HG03558 (cell line): ENCODE results near the gene PPP2R2C.

Experiments
- ATAC-seq: cut with Tn5 transposase; IDR thresholded peaks from one replicate; pipeline ENCODE4 v1.9.1; 2021; ENCODE audit warnings: moderate number of reproducible peaks; ENCODE audit not compliant: unreplicated experiment; ENCODE audit errors: extremely low read depth

PPP2R2C gene

GRCh38 chr4:6472387-6473263, at the start of gene PPP2R2C:
Gene PPP2R2C (minus strand): TSS chr4:6472614. CDS start chr4:6472229, 385 bp downstream.
- no peak for ATAC-seq

- no peak for ATAC-seq
Measured at GRCh38 chr4:6520978-6521377, 48.6 kb upstream of the PPP2R2C start.

GRCh38 chr4:6520051-6520636, 47.7 kb upstream of the PPP2R2C start:
- no peak for ATAC-seq

GRCh38 chr4:6517171-6517570, 44.8 kb upstream of the PPP2R2C start:
- no peak for ATAC-seq

- ATAC-seq = no peak
Measured at GRCh38 chr4:6516762-6517161, 44.3 kb upstream of the PPP2R2C start.

GRCh38 chr4:6516281-6516680, 43.9 kb upstream of the PPP2R2C start:
- no peak for ATAC-seq

- no peak for ATAC-seq
Measured at GRCh38 chr4:6513678-6514077, 41.3 kb upstream of the PPP2R2C start.

GRCh38 chr4:6509587-6509986, 37.2 kb upstream of the PPP2R2C start:
- no peak for ATAC-seq

GRCh38 chr4:6507345-6507744, 34.9 kb upstream of the PPP2R2C start:
- ATAC-seq = no peak

GRCh38 chr4:6506616-6507140, 34.3 kb upstream of the PPP2R2C start:
- ATAC-seq = no peak

- no peak for ATAC-seq
Measured at GRCh38 chr4:6504900-6505496, 32.6 kb upstream of the PPP2R2C start.

GRCh38 chr4:6502747-6503465, 30.5 kb upstream of the PPP2R2C start:
- ATAC-seq = no peak

GRCh38 chr4:6502147-6502546, 29.7 kb upstream of the PPP2R2C start:
- ATAC-seq = no peak

- no peak for ATAC-seq
Measured at GRCh38 chr4:6501171-6501570, 28.8 kb upstream of the PPP2R2C start.

GRCh38 chr4:6500481-6501140, 28.2 kb upstream of the PPP2R2C start:
- ATAC-seq = no peak

- no peak for ATAC-seq
Measured at GRCh38 chr4:6499238-6499600, 26.8 kb upstream of the PPP2R2C start.

- no peak for ATAC-seq
Measured at GRCh38 chr4:6498511-6499237, 26.3 kb upstream of the PPP2R2C start.

- ATAC-seq = no peak
Measured at GRCh38 chr4:6497796-6498195, 25.4 kb upstream of the PPP2R2C start.

GRCh38 chr4:6495736-6496135, 23.3 kb upstream of the PPP2R2C start:
- no peak for ATAC-seq

- no peak for ATAC-seq
Measured at GRCh38 chr4:6495296-6495590, 22.8 kb upstream of the PPP2R2C start.
